Measurements from ENCODE around the gene PPP3CA. TPM values are rescaled to one million over a fixed set of nuclear protein-coding genes. Genes with fewer than 3 reads are reported as not detected.

Gene PPP3CA
- total and polyA plus RNA-seq, 7 experiments from 2014 or later, result 2.9 to 30.9 (median 16.9) TPM

DNA sequence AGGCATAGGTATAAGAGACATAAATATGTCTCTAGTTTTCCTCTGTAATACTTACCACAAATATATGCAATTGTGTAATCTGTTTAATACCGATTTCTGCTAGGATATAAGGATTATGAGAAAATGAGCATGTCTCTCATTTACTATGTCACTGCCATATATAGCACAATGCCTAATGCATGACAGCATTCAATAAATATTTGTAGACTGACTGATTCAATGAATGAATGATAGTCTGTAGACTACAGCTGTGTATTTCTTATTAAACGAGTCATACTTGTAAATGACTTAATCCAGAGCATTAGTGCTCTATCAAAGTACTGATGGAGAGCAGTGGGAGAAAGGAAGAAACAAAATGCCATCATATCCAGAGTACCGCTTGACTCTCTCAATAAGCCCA lies 175.6 kb downstream of the PPP3CA start:
- Mint-ChIP-seq H3K4me1 (peaks cover 0 to 9% (median 4%) of the 10 kb centered on the region in 7 donors), H3K4me3 (no peak overlapping the region), H3K9me3 (no peaks in the 10 kb centered on the region), H3K27ac (no peak overlapping the region), H3K36me3 (no peaks in the 10 kb centered on the region), H3K27me3 (no peaks in the 10 kb centered on the region)
- POLR2A ChIA-PET, result interaction anchor here (0.7 kb wide), 1 partner anchor 9 kb away, joined by 4 read pairs; no protein-coding TSS in a partner anchor
- DNase-seq (no peak), ATAC-seq (no peak)
- no peaks in the 10 kb centered on the region for H3K4me1 ChIP-seq (ENCODE audit: control insufficient read depth in 2 of 2, insufficient read depth in 2 of 2, low read length in 2 of 2)
- intact Hi-C loops (cut with micrococcal nuclease), result no loop called here
- H3K27ac ChIP-seq (ENCODE audit: low read depth, low read length), result no peak overlapping the region
- no peak overlapping the region for H3K4me3 ChIP-seq (ENCODE audit: low read length)
- no peaks in the 10 kb centered on the region for H3K36me3 ChIP-seq (ENCODE audit: control insufficient read depth in 2 of 3, insufficient read depth in 3 of 3, low read length in 3 of 3)
- CTCF ChIA-PET, result interaction anchor here (0.6 to 3.4 kb wide), 6 partner anchors 19 to 1230 kb away, joined by 3 to 24 read pairs (median 6); no protein-coding TSS in a partner anchor
- H3K27me3 ChIP-seq (ENCODE audit: control insufficient read depth in 2 of 2, insufficient read depth in 2 of 2, low read length in 2 of 2), result no peaks in the 10 kb centered on the region
- H3K9me3 ChIP-seq (ENCODE audit: control insufficient read depth in 2 of 3, low read length in 3 of 3), result no peaks in the 10 kb centered on the region

DNA sequence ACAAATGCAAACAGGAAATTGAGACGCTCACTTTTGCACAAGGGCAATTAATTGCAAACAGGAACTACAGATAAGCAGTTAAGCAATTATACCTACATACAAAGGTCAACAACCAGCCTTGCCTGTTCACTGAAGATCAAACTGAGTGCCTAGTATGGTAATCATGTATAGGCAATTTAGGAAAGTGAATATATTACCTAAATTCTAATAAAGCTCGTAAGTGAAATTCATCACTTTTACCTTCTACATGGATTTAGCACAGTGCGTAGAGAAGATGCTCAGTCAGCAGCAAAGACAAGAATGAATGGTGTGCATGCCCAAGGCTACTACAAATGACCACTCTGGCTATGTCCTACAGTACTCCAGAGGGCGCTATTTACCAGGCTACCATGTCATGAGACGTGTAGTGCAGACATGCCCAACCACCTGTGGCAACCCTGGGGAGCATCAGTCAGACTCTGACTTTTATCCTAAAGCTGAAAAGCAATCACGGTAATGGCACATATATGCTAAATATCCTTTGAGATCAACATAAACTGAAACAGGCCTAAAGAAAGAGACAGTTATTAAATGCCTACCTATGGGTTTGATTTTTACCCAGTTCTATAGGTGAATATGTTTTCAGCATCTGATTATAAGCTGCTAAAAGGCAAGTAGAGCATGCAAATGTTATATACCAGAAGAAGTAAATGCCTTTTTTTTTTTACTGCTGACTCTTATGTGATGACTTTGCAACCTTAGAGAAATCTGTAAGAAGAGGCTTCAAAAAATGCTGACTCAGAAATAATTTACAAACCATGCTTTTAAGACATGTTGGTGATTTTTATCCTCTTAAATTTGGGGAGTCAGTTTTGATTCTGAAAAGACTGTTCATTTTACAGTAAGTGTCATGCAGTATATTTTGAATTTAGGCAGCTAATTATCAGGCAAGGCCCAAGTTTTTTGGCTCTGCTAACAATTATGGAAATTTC lies 178.0 kb downstream of the PPP3CA start:
- intact Hi-C loops (cut with micrococcal nuclease), result loop anchor here (1.0 to 10.0 kb wide), 12 partner anchors 177 to 1925 kb away; partner anchors contain the start of genes PPP3CA (in 2 of the 2) and BDH2 (in 1 of the 2)
- POLR2A ChIA-PET, result no interaction called here

DNA sequence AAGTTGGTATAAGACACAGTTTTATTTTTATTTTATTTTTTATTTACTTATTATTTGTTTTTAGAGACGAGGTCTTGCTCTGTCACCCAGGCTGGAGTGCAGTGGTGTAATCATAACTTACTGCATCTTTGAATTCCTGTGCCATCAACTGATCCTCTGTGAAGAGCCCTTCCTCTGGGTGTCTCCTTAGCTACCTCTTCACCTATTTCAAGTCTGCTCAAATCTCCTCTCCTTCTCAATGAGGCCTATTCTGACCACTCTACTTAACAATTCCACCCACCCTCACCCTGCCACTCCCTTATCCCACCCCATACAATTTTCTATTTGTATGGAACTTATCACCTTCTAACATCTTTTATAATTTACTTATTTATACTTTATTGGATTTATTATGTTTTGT lies 183.4 kb downstream of the PPP3CA start:
- H3K9me3 Mint-ChIP-seq, result no peaks in the 10 kb centered on the region
- CTCF ChIA-PET, result no interaction called here
- POLR2A ChIA-PET, result interaction anchor here (0.7 kb wide), 1 partner anchor 543 kb away, joined by 3 read pairs; no protein-coding TSS in a partner anchor
- H3K27me3 Mint-ChIP-seq, result no peaks in the 10 kb centered on the region
- Histone ChIP-seq H3K27ac (ENCODE audit: low read depth, low read length) (no peak overlapping the region), H3K36me3 (ENCODE audit: control insufficient read depth in 2 of 3, insufficient read depth in 3 of 3, low read length in 3 of 3) (no peaks in the 10 kb centered on the region), H3K4me3 (ENCODE audit: low read length) (no peak overlapping the region), H3K9me3 (ENCODE audit: control insufficient read depth in 2 of 3, low read length in 3 of 3) (no peaks in the 10 kb centered on the region), H3K4me1 (ENCODE audit: control insufficient read depth in 2 of 2, insufficient read depth in 2 of 2, low read length in 2 of 2) (no peaks in the 10 kb centered on the region), H3K27me3 (ENCODE audit: control insufficient read depth in 2 of 2, insufficient read depth in 2 of 2, low read length in 2 of 2) (no peaks in the 10 kb centered on the region)
- no peak overlapping the region for H3K4me3 Mint-ChIP-seq
- peaks cover 0 to 13% (median 2%) of the 10 kb centered on the region in 7 donors for H3K4me1 Mint-ChIP-seq
- H3K36me3 Mint-ChIP-seq, result peaks cover 0 to 17% (median 4%) of the 10 kb centered on the region in 5 donors
- intact Hi-C loops (cut with micrococcal nuclease), result loop anchor here in 1 of 2 donors (10.0 kb wide), 2 partner anchors 739 to 1931 kb away; partner anchors contain the start of gene BDH2
- no peak overlapping the region for H3K27ac Mint-ChIP-seq
- no peak for DNase-seq
- no peak for ATAC-seq

More for the DNA sequence above, 178.0 kb downstream of the PPP3CA start:
- H3K4me3 Mint-ChIP-seq, result no peak overlapping the region
- ATAC-seq (peak; percentile 96), DNase-seq (peak; percentile 9 to 64 (median 54))
- H3K9me3 Mint-ChIP-seq, result no peaks in the 10 kb centered on the region
- H3K27me3 ChIP-seq (ENCODE audit: control insufficient read depth in 2 of 2, insufficient read depth in 2 of 2, low read length in 2 of 2), result no peaks in the 10 kb centered on the region
- no peak overlapping the region for H3K27ac ChIP-seq (ENCODE audit: low read depth, low read length)
- H3K36me3 ChIP-seq (ENCODE audit: control insufficient read depth in 2 of 3, insufficient read depth in 3 of 3, low read length in 3 of 3), result no peaks in the 10 kb centered on the region
- H3K4me1 Mint-ChIP-seq, result peaks cover 0 to 6% (median 3%) of the 10 kb centered on the region in 7 donors
- no peak overlapping the region for H3K27ac Mint-ChIP-seq
- no peaks in the 10 kb centered on the region for H3K27me3 Mint-ChIP-seq
- H3K4me1 ChIP-seq (ENCODE audit: control insufficient read depth in 2 of 2, insufficient read depth in 2 of 2, low read length in 2 of 2), result no peaks in the 10 kb centered on the region
- H3K9me3 ChIP-seq (ENCODE audit: control insufficient read depth in 2 of 3, low read length in 3 of 3), result no peaks in the 10 kb centered on the region
- no peak overlapping the region for H3K4me3 ChIP-seq (ENCODE audit: low read length)
- CTCF ChIA-PET, result interaction anchor here (0.5 to 3.4 kb wide), 6 partner anchors 11 to 562 kb away, joined by 3 to 24 read pairs (median 3); no protein-coding TSS in a partner anchor
- H3K36me3 Mint-ChIP-seq, result peaks cover 0 to 7% (median 0%) of the 10 kb centered on the region in 5 donors

DNA sequence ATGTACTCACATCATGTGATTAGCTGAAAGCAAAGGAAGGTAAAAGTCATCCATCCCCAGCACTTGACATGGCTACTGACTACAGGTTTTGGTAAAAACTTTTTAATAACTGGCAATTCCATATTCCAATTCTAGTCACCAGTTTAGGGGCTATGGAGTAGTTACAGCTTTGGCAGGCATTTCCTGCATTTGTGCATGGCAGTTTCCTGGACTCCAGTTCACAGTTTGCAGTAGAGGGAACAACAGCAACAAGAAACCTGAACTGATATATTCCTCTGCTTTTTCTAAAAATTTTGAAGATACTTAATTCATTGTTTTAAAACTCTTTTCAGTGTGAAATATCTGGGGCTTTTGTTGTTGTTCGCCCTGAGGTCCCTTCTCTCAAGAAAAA lies 184.3 kb downstream of the PPP3CA start:
- Mint-ChIP-seq H3K36me3 (peaks cover 0 to 19% (median 4%) of the 10 kb centered on the region in 5 donors), H3K27me3 (no peaks in the 10 kb centered on the region), H3K4me3 (no peak overlapping the region), H3K4me1 (peaks cover 0 to 13% (median 3%) of the 10 kb centered on the region in 7 donors), H3K27ac (no peak overlapping the region), H3K9me3 (no peaks in the 10 kb centered on the region)
- no peaks in the 10 kb centered on the region for H3K4me1 ChIP-seq (ENCODE audit: control insufficient read depth in 2 of 2, insufficient read depth in 2 of 2, low read length in 2 of 2)
- H3K4me3 ChIP-seq (ENCODE audit: low read length), result no peak overlapping the region
- H3K27me3 ChIP-seq (ENCODE audit: control insufficient read depth in 2 of 2, insufficient read depth in 2 of 2, low read length in 2 of 2), result no peaks in the 10 kb centered on the region
- ATAC-seq, result no peak
- ChIA-PET CTCF (no interaction called here), POLR2A (no interaction called here)
- no peak overlapping the region for H3K27ac ChIP-seq (ENCODE audit: low read depth, low read length)
- no peak for DNase-seq
- no peaks in the 10 kb centered on the region for H3K36me3 ChIP-seq (ENCODE audit: control insufficient read depth in 2 of 3, insufficient read depth in 3 of 3, low read length in 3 of 3)
- intact Hi-C loops (cut with micrococcal nuclease), result loop anchor here in 1 of 2 donors (10.0 kb wide), 2 partner anchors 738 to 1932 kb away; partner anchors contain the start of gene BDH2
- no peaks in the 10 kb centered on the region for H3K9me3 ChIP-seq (ENCODE audit: control insufficient read depth in 2 of 3, low read length in 3 of 3)

DNA sequence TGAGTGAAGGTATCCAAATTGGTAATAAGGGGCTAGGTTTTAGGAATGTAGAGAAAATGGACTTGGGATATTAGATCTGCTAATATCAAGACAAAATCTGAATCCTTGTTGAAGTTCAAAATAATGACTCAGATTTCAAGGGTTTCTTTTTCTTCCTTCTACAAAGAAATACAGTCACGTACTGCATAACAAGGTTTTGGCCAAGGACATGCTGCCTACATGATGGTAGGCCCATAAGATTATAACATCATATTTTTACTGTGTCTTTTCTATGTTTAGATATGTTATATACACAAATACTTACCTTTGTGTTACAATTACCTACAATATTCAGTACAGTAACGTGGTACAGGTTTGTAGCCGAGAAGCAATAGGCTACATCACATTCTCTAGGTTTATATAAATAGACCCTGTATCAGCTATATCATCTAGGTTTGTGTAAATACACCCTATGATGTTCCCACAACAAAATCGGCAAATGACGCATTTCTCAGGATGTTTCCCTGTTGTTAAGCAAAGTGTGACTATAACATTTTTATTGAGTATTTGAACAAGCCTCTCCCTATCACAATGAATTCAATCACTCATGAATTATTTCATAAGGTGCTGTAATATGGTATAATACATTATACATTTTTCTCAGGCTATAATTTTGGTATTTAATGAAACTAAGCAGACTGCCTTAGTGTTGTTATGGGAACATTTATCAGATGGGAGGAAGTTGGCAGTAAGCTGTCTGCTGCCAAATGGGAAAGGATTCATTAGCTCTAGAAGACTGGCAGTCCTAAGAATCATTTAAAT lies 186.3 kb downstream of the PPP3CA start:
- peaks cover 0 to 23% (median 4%) of the 10 kb centered on the region in 5 donors for H3K36me3 Mint-ChIP-seq
- peaks cover 0 to 6% of the 10 kb centered on the region in 2 donors for H3K4me1 ChIP-seq (ENCODE audit: control insufficient read depth in 2 of 2, insufficient read depth in 2 of 2, low read length in 2 of 2)
- H3K4me3 ChIP-seq (ENCODE audit: low read length), result no peak overlapping the region
- H3K4me3 Mint-ChIP-seq, result no peak overlapping the region
- H3K36me3 ChIP-seq (ENCODE audit: control insufficient read depth in 2 of 3, insufficient read depth in 3 of 3, low read length in 3 of 3), result no peaks in the 10 kb centered on the region
- ChIA-PET POLR2A (interaction anchor here (0.6 kb wide), 1 partner anchor 755 kb away, joined by 3 read pairs; no protein-coding TSS in a partner anchor), CTCF (interaction anchor here (0.5 to 0.6 kb wide), 2 partner anchors 13 to 205 kb away, joined by 3 to 4 read pairs; no protein-coding TSS in a partner anchor)
- peaks cover 3 to 26% (median 14%) of the 10 kb centered on the region in 7 donors for H3K4me1 Mint-ChIP-seq
- no peaks in the 10 kb centered on the region for H3K27me3 ChIP-seq (ENCODE audit: control insufficient read depth in 2 of 2, insufficient read depth in 2 of 2, low read length in 2 of 2)
- H3K9me3 ChIP-seq (ENCODE audit: control insufficient read depth in 2 of 3, low read length in 3 of 3), result no peaks in the 10 kb centered on the region
- H3K27me3 Mint-ChIP-seq, result no peaks in the 10 kb centered on the region
- no peak overlapping the region for H3K27ac Mint-ChIP-seq
- no peak overlapping the region for H3K27ac ChIP-seq (ENCODE audit: low read depth, low read length)
- intact Hi-C loops (cut with micrococcal nuclease), result loop anchor here in 1 of 2 donors (10.0 kb wide), 2 partner anchors 736 to 1934 kb away; partner anchors contain the start of gene BDH2
- ATAC-seq, result no peak
- no peak for DNase-seq
- H3K9me3 Mint-ChIP-seq, result no peaks in the 10 kb centered on the region

DNA sequence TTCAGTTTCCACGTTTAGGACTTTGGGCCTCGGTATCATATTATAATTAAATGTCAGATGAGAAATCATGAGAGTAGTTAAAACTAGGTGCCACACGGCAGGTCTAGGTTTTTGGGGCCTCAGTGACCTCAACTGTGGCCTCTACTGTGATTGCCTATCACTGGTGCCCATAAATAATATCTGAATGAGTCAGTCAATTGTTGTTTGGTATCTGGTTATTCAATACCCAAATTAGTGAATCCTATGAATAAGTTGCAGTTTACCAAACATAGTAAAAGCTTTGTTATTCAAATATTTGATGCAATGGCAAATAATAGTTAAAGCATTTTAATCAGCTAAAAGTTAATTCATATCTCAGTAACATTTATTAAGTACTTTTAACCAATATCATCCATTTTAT lies 188.8 kb downstream of the PPP3CA start:
- Mint-ChIP-seq H3K27ac (peak overlapping the region in 1 of 9 donors; percentile 79), H3K4me1 (peaks cover 13 to 33% (median 24%) of the 10 kb centered on the region in 7 donors)

More for the DNA sequence above, 188.8 kb downstream of the PPP3CA start:
- ATAC-seq (no peak), DNase-seq (no peak)
- intact Hi-C loops (cut with micrococcal nuclease), result no loop called here
- Mint-ChIP-seq H3K27me3 (no peaks in the 10 kb centered on the region), H3K36me3 (peaks cover 0 to 19% (median 4%) of the 10 kb centered on the region in 5 donors), H3K4me3 (no peak overlapping the region), H3K9me3 (no peaks in the 10 kb centered on the region)
- Histone ChIP-seq H3K27me3 (ENCODE audit: control insufficient read depth in 2 of 2, insufficient read depth in 2 of 2, low read length in 2 of 2) (no peaks in the 10 kb centered on the region), H3K4me3 (ENCODE audit: low read length) (no peak overlapping the region), H3K4me1 (ENCODE audit: control insufficient read depth in 2 of 2, insufficient read depth in 2 of 2, low read length in 2 of 2) (peaks cover 0 to 6% of the 10 kb centered on the region in 2 donors), H3K36me3 (ENCODE audit: control insufficient read depth in 2 of 3, insufficient read depth in 3 of 3, low read length in 3 of 3) (no peaks in the 10 kb centered on the region), H3K9me3 (ENCODE audit: control insufficient read depth in 2 of 3, low read length in 3 of 3) (no peaks in the 10 kb centered on the region), H3K27ac (ENCODE audit: low read depth, low read length) (no peak overlapping the region)
- ChIA-PET POLR2A (interaction anchor here (0.6 kb wide), 1 partner anchor 226 kb away, joined by 4 read pairs; no protein-coding TSS in a partner anchor), CTCF (no interaction called here)

Data from naive thymus-derived CD4-positive, alpha-beta T cell (primary cell).